ENCODE data around the gene EDC3. TPM values are rescaled to one million over a fixed set of nuclear protein-coding genes. Genes with fewer than 3 reads are reported as not detected.
"Not testable (repeated sequence)": the region's sequence is repeated elsewhere in the genome, so short reads cannot be mapped to it uniquely, and the experiment has no call there.

The EDC3 gene
- total RNA-seq, 2 experiments from 2014 or later: 11.0 to 11.1 TPM

DNA sequence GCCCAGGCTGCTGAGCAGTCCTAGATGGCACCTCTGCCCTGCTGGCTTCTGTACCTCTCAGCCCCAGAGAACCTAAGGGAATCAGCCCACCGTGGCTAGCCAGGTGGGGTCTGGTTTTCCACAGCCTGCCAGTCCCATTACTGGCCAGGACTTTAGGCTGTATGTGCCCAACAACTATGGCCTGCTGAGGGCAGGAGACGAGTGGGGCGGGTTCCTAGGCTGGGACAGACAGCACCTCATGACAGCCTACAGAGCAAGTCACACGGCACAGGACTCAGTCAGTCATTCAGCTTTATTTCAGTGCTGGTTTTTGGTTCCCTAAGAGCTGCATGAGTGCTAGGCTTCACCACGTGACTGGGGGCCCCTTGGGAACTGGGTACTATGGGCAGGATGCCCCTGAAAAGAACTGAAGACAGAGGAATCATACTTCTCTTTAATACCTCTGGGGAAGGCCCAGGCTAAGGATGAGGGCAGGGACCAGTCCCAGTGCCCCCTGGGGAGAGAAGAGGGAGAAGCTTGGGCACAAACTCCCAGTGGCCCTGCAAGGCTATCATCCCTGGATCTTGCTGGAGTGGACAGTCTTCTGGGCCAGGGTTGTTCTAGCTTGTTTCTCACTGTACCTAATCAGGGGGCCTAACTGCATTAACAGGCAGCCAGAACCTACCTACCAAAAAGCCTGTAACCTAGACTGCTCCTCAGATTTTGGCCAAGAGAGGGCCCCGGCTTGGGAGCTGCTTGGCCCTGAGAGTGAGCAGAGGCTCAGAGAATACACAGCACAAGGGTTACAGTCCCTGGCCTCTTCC lies 65.3 kb downstream of the EDC3 start:
- DNase-seq: no peak
- intact Hi-C loops (cut with DNase I, micrococcal nuclease): loop anchor here (1.0 to 10.0 kb wide), 3 partner anchors 204 to 320 kb away; no protein-coding TSS in a partner anchor
- ChIA-PET CTCF (interaction anchor here (0.6 to 9.5 kb wide), 4 partner anchors 9 to 139 kb away, joined by 4 to 92 read pairs (median 22); no protein-coding TSS in a partner anchor), POLR2A (interaction anchor here (1.4 to 1.6 kb wide), 2 partner anchors 17 to 147 kb away, joined by 4 to 5 read pairs; no protein-coding TSS in a partner anchor)
- H3K9me3 ChIP-seq (ENCODE audit: control insufficient read depth in 1 of 2, insufficient read depth in 1 of 2, low read length in 2 of 2): no peaks in the 10 kb centered on the region
- H3K27ac Mint-ChIP-seq: peak overlapping the region; percentile 36
- peaks cover 92% of the 10 kb centered on the region for H3K36me3 Mint-ChIP-seq (ENCODE audit: low read depth)
- no peak for ATAC-seq (ENCODE audit: poor library complexity)
- no peak overlapping the region for H3K27ac ChIP-seq (ENCODE audit: low read depth in 1 of 2, low read length in 2 of 2)
- no peaks in the 10 kb centered on the region for H3K27me3 Mint-ChIP-seq
- TF ChIP-seq, protein P1, sequence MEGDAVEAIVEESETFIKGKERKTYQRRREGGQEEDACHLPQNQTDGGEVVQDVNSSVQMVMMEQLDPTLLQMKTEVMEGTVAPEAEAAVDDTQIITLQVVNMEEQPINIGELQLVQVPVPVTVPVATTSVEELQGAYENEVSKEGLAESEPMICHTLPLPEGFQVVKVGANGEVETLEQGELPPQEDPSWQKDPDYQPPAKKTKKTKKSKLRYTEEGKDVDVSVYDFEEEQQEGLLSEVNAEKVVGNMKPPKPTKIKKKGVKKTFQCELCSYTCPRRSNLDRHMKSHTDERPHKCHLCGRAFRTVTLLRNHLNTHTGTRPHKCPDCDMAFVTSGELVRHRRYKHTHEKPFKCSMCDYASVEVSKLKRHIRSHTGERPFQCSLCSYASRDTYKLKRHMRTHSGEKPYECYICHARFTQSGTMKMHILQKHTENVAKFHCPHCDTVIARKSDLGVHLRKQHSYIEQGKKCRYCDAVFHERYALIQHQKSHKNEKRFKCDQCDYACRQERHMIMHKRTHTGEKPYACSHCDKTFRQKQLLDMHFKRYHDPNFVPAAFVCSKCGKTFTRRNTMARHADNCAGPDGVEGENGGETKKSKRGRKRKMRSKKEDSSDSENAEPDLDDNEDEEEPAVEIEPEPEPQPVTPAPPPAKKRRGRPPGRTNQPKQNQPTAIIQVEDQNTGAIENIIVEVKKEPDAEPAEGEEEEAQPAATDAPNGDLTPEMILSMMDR (IDR thresholded peaks at IDR 0.05): no peak
- no peak overlapping the region for H3K4me3 Mint-ChIP-seq
- H3K36me3 ChIP-seq (ENCODE audit: insufficient read depth, low read length): peaks cover 93% of the 10 kb centered on the region
- no peaks in the 10 kb centered on the region for H3K27me3 ChIP-seq (ENCODE audit: control insufficient read depth in 1 of 2, insufficient read depth in 2 of 2, low read length in 2 of 2)
- H3K4me3 ChIP-seq (ENCODE audit: low read length): no peak overlapping the region
- H3K9me3 Mint-ChIP-seq: no peaks in the 10 kb centered on the region
- H3K4me1 Mint-ChIP-seq (ENCODE audit: low read depth): no peaks in the 10 kb centered on the region
- H3K4me1 ChIP-seq (ENCODE audit: insufficient read depth, low read length): peaks cover 9% of the 10 kb centered on the region

DNA sequence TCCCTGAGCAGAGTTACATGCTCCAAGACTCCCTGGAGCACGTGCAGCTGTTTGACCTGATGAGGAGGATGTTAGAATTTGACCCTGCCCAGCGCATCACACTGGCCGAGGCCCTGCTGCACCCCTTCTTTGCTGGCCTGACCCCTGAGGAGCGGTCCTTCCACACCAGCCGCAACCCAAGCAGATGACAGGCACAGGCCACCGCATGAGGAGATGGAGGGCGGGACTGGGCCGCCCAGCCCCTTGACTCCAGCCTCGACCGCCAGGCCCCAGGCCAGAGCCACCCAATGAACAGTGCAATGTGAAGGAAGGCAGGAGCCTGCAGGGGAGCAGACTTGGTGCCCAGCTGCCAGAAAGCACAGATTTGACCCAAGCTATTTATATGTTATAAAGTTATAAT lies 66.1 kb downstream of the EDC3 start:
- H3K4me1 ChIP-seq (ENCODE audit: insufficient read depth, low read length); H3K4me3 ChIP-seq (ENCODE audit: low read length); H3K9me3 Mint-ChIP-seq; ATAC-seq (ENCODE audit: poor library complexity); H3K27ac Mint-ChIP-seq; POLR2A ChIA-PET; DNase-seq; H3K27ac ChIP-seq (ENCODE audit: low read depth in 1 of 2, low read length in 2 of 2); H3K4me3 Mint-ChIP-seq; H3K4me1 Mint-ChIP-seq (ENCODE audit: low read depth); H3K27me3 Mint-ChIP-seq; H3K27me3 ChIP-seq (ENCODE audit: control insufficient read depth in 1 of 2, insufficient read depth in 2 of 2, low read length in 2 of 2); H3K9me3 ChIP-seq (ENCODE audit: control insufficient read depth in 1 of 2, insufficient read depth in 1 of 2, low read length in 2 of 2): not testable (repeated sequence)
- CTCF ChIA-PET: interaction anchor here (0.6 kb wide), 1 partner anchor 54 kb away, joined by 4 read pairs; no protein-coding TSS in a partner anchor
- H3K36me3 Mint-ChIP-seq (ENCODE audit: low read depth): peaks cover 92% of the 10 kb centered on the region
- intact Hi-C loops (cut with DNase I, micrococcal nuclease): loop anchor here (2.0 to 10.0 kb wide), 2 partner anchors 205 to 255 kb away; no protein-coding TSS in a partner anchor
- H3K36me3 ChIP-seq (ENCODE audit: insufficient read depth, low read length): peaks cover 93% of the 10 kb centered on the region

DNA sequence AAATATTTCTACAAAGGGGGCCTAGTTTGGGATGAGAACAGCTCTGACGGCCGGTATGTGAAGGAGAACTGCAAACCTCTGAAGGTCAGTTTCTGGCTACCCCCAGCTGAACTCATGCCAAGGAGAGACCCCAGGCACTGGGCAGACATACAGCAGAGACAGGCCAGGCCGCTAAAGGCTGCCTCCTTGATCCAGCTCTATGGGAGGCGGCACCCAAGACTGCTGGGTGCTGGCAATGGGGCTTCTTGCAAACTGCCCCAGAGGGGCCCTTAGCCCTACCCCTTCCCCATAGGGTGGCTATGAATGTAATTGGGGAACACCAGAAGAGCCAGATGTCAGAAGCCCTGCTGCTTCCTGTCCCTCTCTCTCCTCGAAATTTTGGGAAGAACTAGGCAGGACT lies 66.9 kb downstream of the EDC3 start:
- Mint-ChIP-seq H3K4me3 (no peak overlapping the region), H3K4me1 (ENCODE audit: low read depth) (no peaks in the 10 kb centered on the region), H3K27ac (no peak overlapping the region), H3K9me3 (no peaks in the 10 kb centered on the region), H3K27me3 (no peaks in the 10 kb centered on the region), H3K36me3 (ENCODE audit: low read depth) (peaks cover 92% of the 10 kb centered on the region)
- H3K27ac ChIP-seq (ENCODE audit: low read depth in 1 of 2, low read length in 2 of 2): no peak overlapping the region
- H3K36me3 ChIP-seq (ENCODE audit: insufficient read depth, low read length): peaks cover 93% of the 10 kb centered on the region
- no peak for DNase-seq
- TF ChIP-seq, protein P1 (IDR thresholded peaks at IDR 0.05): no peak
- intact Hi-C loops (cut with DNase I, micrococcal nuclease): no loop called here
- no peaks in the 10 kb centered on the region for H3K9me3 ChIP-seq (ENCODE audit: control insufficient read depth in 1 of 2, insufficient read depth in 1 of 2, low read length in 2 of 2)
- H3K4me1 ChIP-seq (ENCODE audit: insufficient read depth, low read length): peaks cover 8% of the 10 kb centered on the region
- no peaks in the 10 kb centered on the region for H3K27me3 ChIP-seq (ENCODE audit: control insufficient read depth in 1 of 2, insufficient read depth in 2 of 2, low read length in 2 of 2)
- ATAC-seq (ENCODE audit: poor library complexity): no peak
- ChIA-PET POLR2A (no interaction called here), CTCF (no interaction called here)
- H3K4me3 ChIP-seq (ENCODE audit: low read length): no peak overlapping the region
